PC-9 (cell line): ENCODE results near the gene RPAP2. TPM values are rescaled to one million over a fixed set of nuclear protein-coding genes. Genes with fewer than 3 reads are reported as not detected.
A peak's percentile ranks its signal among the peaks of the same experiment; 100 is the strongest.

ENCODE experiments used
- BruUV-seq: library from RNA; stranded (reverse); fragments of 400-500 nt; replicated peaks from 2 replicates; lab custom pipeline; 2021; lab: Mats Ljungman, UMichigan
- CTCF ChIA-PET: fragments of 300-600 bp; sonication (Branson Sonifier 250); formaldehyde crosslinking; loops from one replicate; lab custom pipeline; 2022; ENCODE audit warnings: antibody characterized with exemption; lab: Charles Lee
- POLR2A ChIA-PET: fragments of 300-600 bp; sonication (Branson Sonifier 250); formaldehyde crosslinking; loops from one replicate; lab custom pipeline; 2022; ENCODE audit warnings: antibody characterized with exemption; ENCODE audit not compliant: unreplicated experiment; lab: Charles Lee
- DNase-seq, 2 experiments: peaks; one replicate each; pipeline versions ENCODE4 v3.0.0 to v3.0.0-alpha.2; 2015 to 2022; ENCODE audit warnings: mixed read lengths in 1 of 2
- H2AFZ ChIP-seq: fragments of 200-600 bp; sonication (generic); 2 replicates; pipeline ENCODE4 v1.8.1; 2017; ENCODE audit warnings: antibody characterized with exemption
- H3F3A ChIP-seq: fragments of 200-600 bp; sonication (generic); 2 replicates; pipeline ENCODE4 v1.8.1; 2017; ENCODE audit warnings: antibody characterized with exemption, mild to moderate bottlenecking, low read depth; ENCODE audit not compliant: insufficient read depth
- H3K27ac ChIP-seq: fragments of 200-600 bp; sonication (generic); 2 replicates; pipeline ENCODE4 v1.6.1; 2016; ENCODE audit warnings: mixed run types
- H3K27me3 ChIP-seq: fragments of 200-600 bp; sonication (generic); 2 replicates; pipeline ENCODE4 v1.6.1; 2016; ENCODE audit warnings: low read depth, mixed run types; ENCODE audit not compliant: insufficient read depth
- H3K36me3 ChIP-seq: fragments of 200-600 bp; sonication (generic); 2 replicates; pipeline ENCODE4 v1.6.1; 2016; ENCODE audit warnings: low read depth, mixed run types
- H3K4me1 ChIP-seq: fragments of 200-600 bp; sonication (generic); replicated peaks from 2 replicates; pipeline ENCODE4 v1.6.1; 2016; ENCODE audit warnings: mixed run types; ENCODE audit not compliant: insufficient read depth
- H3K4me2 ChIP-seq: fragments of 200-600 bp; sonication (generic); 2 replicates; pipeline ENCODE4 v1.6.1; 2017; ENCODE audit warnings: mixed run types
- H3K4me3 ChIP-seq: fragments of 200-600 bp; sonication (generic); 2 replicates; pipeline ENCODE4 v1.6.1; 2016; ENCODE audit warnings: mixed run types
- H3K79me2 ChIP-seq: fragments of 200-600 bp; sonication (generic); 2 replicates; pipeline ENCODE4 v1.6.1; 2017; ENCODE audit warnings: low read depth, mixed run types
- H3K9me2 ChIP-seq: fragments of 200-600 bp; sonication (generic); 2 replicates; pipeline ENCODE4 v1.8.1; 2017; ENCODE audit warnings: mild to moderate bottlenecking; ENCODE audit not compliant: insufficient read depth
- H3K9me3 ChIP-seq: fragments of 200-600 bp; sonication (generic); 2 replicates; pipeline ENCODE4 v1.8.1; 2016; ENCODE audit warnings: low read depth; ENCODE audit not compliant: insufficient read depth
- H4K20me1 ChIP-seq: fragments of 200-600 bp; sonication (generic); 2 replicates; pipeline ENCODE4 v1.8.1; 2017; ENCODE audit not compliant: insufficient read depth
- EZH2 ChIP-seq: fragments of 200-600 bp; sonication (generic); IDR thresholded peaks from 2 replicates; pipeline ENCODE4 v1.8.0; 2017; ENCODE audit warnings: antibody characterized with exemption, low read depth
- intact Hi-C: fragments of 100-400 bp; cut with micrococcal nuclease; formaldehyde crosslinking; loops from one replicate; pipeline ENCODE4 v1.10.0; 2022; ENCODE audit not compliant: unreplicated experiment
- total RNA-seq: library from RNA; stranded (reverse); gene quantifications from 2 replicates; pipeline ENCODE4 v1.2.3, GENCODE V29; 2021
- TF ChIP-seq, protein P1 (sequence below): fragments of 200-600 bp; sonication (generic); conservative IDR thresholded peaks from 2 replicates; pipeline ENCODE4 v1.6.1; 2017; ENCODE audit warnings: mixed run types, antibody characterized with exemption, mild to moderate bottlenecking, moderate library complexity

The RPAP2 gene
- total RNA-seq, 1 experiment from 2014 or later, result 20.3 TPM

DNA sequence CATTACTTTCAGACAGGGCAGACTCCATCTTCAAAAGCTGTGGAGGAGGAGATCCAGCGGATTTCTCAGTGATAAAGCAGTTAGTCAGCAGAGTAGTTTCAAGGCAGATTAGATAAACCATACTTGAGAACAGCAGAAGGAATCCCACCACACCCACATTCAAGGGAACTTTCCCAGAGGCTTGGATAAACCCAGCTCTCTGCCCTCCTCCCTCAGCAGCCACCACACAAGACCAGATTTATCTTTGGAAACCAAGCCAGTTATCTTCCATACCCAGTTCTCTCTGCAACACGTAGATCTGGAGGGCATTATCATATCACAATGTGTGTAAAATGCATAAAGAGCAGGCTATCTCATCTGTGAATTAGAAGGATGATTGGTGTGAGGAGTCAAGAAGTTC is 147.7 kb downstream of the RPAP2 start:
- no peaks in the 10 kb centered on the region for H3F3A ChIP-seq
- H3K4me1 ChIP-seq, result peaks cover 9% of the 10 kb centered on the region; the same call in 1 of the 2 replicates
- no peak overlapping the region for H2AFZ ChIP-seq
- no peak overlapping the region for H3K4me2 ChIP-seq
- H3K4me3 ChIP-seq, result no peak overlapping the region
- no peaks in the 10 kb centered on the region for H3K9me2 ChIP-seq
- no peaks in the 10 kb centered on the region for H4K20me1 ChIP-seq
- BruUV-seq, result no TSS peak
- no peak for DNase-seq
- H3K9me3 ChIP-seq, result no peaks in the 10 kb centered on the region
- no peaks in the 10 kb centered on the region for H3K36me3 ChIP-seq
- TF ChIP-seq, protein P1, sequence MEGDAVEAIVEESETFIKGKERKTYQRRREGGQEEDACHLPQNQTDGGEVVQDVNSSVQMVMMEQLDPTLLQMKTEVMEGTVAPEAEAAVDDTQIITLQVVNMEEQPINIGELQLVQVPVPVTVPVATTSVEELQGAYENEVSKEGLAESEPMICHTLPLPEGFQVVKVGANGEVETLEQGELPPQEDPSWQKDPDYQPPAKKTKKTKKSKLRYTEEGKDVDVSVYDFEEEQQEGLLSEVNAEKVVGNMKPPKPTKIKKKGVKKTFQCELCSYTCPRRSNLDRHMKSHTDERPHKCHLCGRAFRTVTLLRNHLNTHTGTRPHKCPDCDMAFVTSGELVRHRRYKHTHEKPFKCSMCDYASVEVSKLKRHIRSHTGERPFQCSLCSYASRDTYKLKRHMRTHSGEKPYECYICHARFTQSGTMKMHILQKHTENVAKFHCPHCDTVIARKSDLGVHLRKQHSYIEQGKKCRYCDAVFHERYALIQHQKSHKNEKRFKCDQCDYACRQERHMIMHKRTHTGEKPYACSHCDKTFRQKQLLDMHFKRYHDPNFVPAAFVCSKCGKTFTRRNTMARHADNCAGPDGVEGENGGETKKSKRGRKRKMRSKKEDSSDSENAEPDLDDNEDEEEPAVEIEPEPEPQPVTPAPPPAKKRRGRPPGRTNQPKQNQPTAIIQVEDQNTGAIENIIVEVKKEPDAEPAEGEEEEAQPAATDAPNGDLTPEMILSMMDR, result no peak
- no peak for TF ChIP-seq EZH2
- H3K27ac ChIP-seq, result no peak overlapping the region
- intact Hi-C loops, result no loop called here
- no peaks in the 10 kb centered on the region for H3K79me2 ChIP-seq
- POLR2A ChIA-PET, result no interaction called here
- no peaks in the 10 kb centered on the region for H3K27me3 ChIP-seq
- CTCF ChIA-PET, result no interaction called here

DNA sequence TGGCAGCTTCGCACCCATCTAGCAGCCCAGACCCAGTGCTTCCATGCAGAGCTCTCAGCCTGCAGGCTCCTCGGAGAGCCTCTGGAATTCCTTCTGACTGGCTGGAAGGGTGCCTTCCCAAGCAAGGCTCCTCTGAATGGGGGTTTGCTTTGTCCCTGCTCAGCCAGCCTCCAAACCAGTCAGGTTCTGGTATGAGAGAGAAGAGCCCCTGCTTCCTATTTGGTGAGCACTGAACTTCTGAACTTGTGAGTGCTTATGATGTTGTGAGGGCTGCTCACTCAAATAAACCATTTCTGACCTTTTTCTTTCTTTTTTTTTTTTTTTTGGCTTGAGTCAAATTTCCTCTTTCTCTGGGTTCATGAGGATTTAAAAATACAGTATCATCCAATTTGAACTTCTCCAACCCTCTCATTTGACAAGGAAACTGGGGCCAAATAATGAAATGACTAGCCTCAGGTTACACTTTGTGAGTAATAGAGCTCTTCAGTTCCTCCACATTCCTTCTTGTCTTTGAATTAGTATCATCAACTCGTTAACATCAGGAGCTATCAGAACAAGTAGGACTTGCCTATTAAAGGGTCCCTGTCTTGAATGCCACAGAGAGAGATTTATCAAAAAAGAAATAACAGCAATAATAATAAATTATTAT is 148.3 kb downstream of the RPAP2 start:
- peak in 1 of 2 experiments; percentile 70 for DNase-seq
- Histone ChIP-seq H3K9me3 (no peaks in the 10 kb centered on the region), H3K9me2 (no peaks in the 10 kb centered on the region), H3K27ac (no peak overlapping the region), H2AFZ (no peak overlapping the region), H3K4me2 (no peak overlapping the region), H3K79me2 (no peaks in the 10 kb centered on the region), H3K4me1 (peaks cover 9% of the 10 kb centered on the region; the same call in 1 of the 2 replicates), H3F3A (no peaks in the 10 kb centered on the region), H3K36me3 (no peaks in the 10 kb centered on the region), H3K27me3 (no peaks in the 10 kb centered on the region), H3K4me3 (no peak overlapping the region), H4K20me1 (no peaks in the 10 kb centered on the region)
- CTCF ChIA-PET, result no interaction called here
- POLR2A ChIA-PET, result interaction anchor here (0.7 kb wide), 1 partner anchor 265 kb away, joined by 13 read pairs; no protein-coding TSS in a partner anchor
- TF ChIP-seq EZH2, result no peak
- TF ChIP-seq, protein P1, result no peak
- no TSS peak for BruUV-seq
- intact Hi-C loops, result no loop called here

DNA sequence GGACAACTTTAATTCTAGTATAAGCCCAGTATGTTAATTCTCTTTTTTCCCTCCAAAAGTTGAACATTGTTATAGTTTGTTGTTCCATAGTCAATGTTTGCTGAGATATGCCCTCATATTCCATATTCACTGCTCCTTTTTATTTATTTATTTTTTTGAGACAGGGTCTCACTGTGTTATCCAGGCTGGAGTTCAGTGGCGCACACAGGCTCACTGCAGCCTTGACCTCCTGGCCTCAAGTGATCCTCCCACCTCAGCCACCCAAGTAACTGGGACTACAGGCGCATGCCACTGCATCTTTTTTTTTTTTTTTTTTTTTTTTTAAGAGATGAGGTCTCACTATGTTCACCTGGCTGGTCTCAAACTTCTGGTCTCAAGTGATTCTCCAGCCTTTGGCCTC is 149.1 kb downstream of the RPAP2 start:
- DNase-seq, result no peak
- H4K20me1 ChIP-seq, result no peaks in the 10 kb centered on the region
- no TSS peak for BruUV-seq
- no peaks in the 10 kb centered on the region for H3K79me2 ChIP-seq
- H3K27me3 ChIP-seq, result no peaks in the 10 kb centered on the region
- H3K27ac ChIP-seq, result no peak overlapping the region
- no peak overlapping the region for H2AFZ ChIP-seq
- intact Hi-C loops, result no loop called here
- ChIA-PET CTCF (no interaction called here), POLR2A (no interaction called here)
- TF ChIP-seq EZH2, result no peak
- TF ChIP-seq, protein P1, result no peak
- H3K4me1 ChIP-seq, result peaks cover 9% of the 10 kb centered on the region; the same call in 1 of the 2 replicates
- no peak overlapping the region for H3K4me3 ChIP-seq
- H3K4me2 ChIP-seq, result no peak overlapping the region
- H3K9me2 ChIP-seq, result no peaks in the 10 kb centered on the region
- H3F3A ChIP-seq, result no peaks in the 10 kb centered on the region
- H3K9me3 ChIP-seq, result no peaks in the 10 kb centered on the region
- H3K36me3 ChIP-seq, result no peaks in the 10 kb centered on the region

Other genes starting within 250 kb of the RPAP2 start
- not detected in 2 replicates for gene SETSIP, start 223.6 kb upstream of the RPAP2 start, total RNA-seq
- 8.1 TPM in 2 replicates for gene BTBD8, start 218.7 kb upstream of the RPAP2 start, total RNA-seq
- gene C1orf146, start 81.1 kb upstream of the RPAP2 start, total RNA-seq, result not detected in 2 replicates
- gene GLMN, start 72 bp upstream of the RPAP2 start, total RNA-seq, result 7.4 and 8.0 TPM in 2 replicates
- 0.35 and 0.53 TPM in 2 replicates for gene GFI1, start 187.9 kb downstream of the RPAP2 start, total RNA-seq